Measurements from ENCODE around the gene NFKB2.
A peak's percentile ranks its signal among the peaks of the same experiment; 100 is the strongest.

Gene NFKB2

DNA sequence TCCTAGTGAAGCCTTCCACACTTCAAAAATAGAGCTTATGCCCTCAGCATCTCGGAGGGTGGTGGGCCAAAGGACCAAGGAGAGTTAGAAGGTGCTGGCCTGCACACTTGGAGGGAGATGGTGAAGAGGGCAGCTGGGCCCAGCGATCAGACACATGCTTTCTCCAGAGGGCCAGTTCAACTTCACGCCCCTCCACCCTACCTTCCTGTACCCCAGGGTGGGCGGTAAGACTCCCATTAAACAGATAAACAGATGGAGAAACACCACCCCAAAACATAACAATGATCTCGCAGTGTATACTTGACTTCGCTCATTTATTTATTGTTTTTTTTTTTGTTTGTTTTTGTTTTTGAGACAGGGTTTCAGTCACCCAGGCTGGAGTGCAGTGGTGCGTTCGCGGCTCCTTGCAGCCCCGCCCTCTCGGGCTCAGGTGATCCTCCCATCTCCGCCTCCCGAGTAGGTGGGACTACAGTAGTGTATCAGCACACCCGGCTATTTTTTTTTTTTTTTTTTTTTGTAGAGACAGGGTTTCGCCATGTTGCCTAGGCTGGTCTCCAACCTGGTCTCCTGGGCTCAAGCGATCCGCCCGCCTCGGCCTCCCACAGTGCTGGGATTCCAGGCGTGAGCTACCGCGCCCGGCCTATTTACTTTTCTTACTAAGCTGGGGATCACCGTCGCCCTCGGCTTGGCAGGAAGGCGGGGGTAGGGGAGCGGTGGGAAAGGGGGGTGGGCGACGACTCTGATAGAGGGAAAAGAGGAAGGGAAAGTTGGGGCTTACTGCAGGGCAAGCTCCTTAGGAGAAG lies 54.0 kb downstream of the NFKB2 start (continued):
- TF ChIP-seq ZFHX2 (tag by site-specific recombination; conservative IDR thresholded peaks at IDR 0.05) (peak; percentile 65), SP3 (tag by site-specific recombination; IDR thresholded peaks at IDR 0.05) (peak; percentile 92), GLIS1 (tag by site-specific recombination; IDR thresholded peaks at IDR 0.05) (peak; percentile 82), ZNF548 (tag by site-specific recombination; IDR thresholded peaks at IDR 0.05) (no peak), ZNF777 (tag by site-specific recombination; IDR thresholded peaks at IDR 0.05; ENCODE audit: borderline replicate concordance) (no peak), ZNF324 (tag by site-specific recombination; IDR thresholded peaks at IDR 0.05) (no peak), ZNF335 (tag by site-specific recombination; conservative IDR thresholded peaks at IDR 0.05) (peak; percentile 68; the same call in 1 of the 2 replicates), ZFP41 (tag by site-specific recombination; IDR thresholded peaks at IDR 0.05; ENCODE audit: borderline replicate concordance) (no peak), GFI1B (tag by site-specific recombination; IDR thresholded peaks at IDR 0.05) (no peak), SP2 (tag by site-specific recombination; IDR thresholded peaks at IDR 0.05) (peak; percentile 82), GLIS2 (tag by site-specific recombination; IDR thresholded peaks at IDR 0.05) (0 out of 2 replicates have a peak, but pooled peaks have one; percentile 26), ZNF792 (tag by site-specific recombination; IDR thresholded peaks at IDR 0.05) (no peak), ZSCAN23 (tag by site-specific recombination; IDR thresholded peaks at IDR 0.05) (no peak), ZNF121 (tag by site-specific recombination; IDR thresholded peaks at IDR 0.05) (no peak), ZNF707 (tag by site-specific recombination; IDR thresholded peaks at IDR 0.05) (no peak), ZNF596 (tag by site-specific recombination; IDR thresholded peaks at IDR 0.05) (no peak), HOXD13 (CRISPR knock-in tag; IDR thresholded peaks at IDR 0.05; ENCODE audit: borderline replicate concordance) (no peak), ZSCAN30 (tag by site-specific recombination; IDR thresholded peaks at IDR 0.05) (no peak), ZNF19 (tag by site-specific recombination; IDR thresholded peaks at IDR 0.05; ENCODE audit: low read depth) (no peak)
- TF ChIP-seq, protein P1, sequence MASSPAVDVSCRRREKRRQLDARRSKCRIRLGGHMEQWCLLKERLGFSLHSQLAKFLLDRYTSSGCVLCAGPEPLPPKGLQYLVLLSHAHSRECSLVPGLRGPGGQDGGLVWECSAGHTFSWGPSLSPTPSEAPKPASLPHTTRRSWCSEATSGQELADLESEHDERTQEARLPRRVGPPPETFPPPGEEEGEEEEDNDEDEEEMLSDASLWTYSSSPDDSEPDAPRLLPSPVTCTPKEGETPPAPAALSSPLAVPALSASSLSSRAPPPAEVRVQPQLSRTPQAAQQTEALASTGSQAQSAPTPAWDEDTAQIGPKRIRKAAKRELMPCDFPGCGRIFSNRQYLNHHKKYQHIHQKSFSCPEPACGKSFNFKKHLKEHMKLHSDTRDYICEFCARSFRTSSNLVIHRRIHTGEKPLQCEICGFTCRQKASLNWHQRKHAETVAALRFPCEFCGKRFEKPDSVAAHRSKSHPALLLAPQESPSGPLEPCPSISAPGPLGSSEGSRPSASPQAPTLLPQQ (tag by site-specific recombination; IDR thresholded peaks at IDR 0.05) = 0 out of 2 replicates have a peak, but pooled peaks have one; percentile 17
- TF ChIP-seq, protein P2, sequence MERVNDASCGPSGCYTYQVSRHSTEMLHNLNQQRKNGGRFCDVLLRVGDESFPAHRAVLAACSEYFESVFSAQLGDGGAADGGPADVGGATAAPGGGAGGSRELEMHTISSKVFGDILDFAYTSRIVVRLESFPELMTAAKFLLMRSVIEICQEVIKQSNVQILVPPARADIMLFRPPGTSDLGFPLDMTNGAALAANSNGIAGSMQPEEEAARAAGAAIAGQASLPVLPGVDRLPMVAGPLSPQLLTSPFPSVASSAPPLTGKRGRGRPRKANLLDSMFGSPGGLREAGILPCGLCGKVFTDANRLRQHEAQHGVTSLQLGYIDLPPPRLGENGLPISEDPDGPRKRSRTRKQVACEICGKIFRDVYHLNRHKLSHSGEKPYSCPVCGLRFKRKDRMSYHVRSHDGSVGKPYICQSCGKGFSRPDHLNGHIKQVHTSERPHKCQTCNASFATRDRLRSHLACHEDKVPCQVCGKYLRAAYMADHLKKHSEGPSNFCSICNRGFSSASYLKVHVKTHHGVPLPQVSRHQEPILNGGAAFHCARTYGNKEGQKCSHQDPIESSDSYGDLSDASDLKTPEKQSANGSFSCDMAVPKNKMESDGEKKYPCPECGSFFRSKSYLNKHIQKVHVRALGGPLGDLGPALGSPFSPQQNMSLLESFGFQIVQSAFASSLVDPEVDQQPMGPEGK (tag by site-specific recombination; IDR thresholded peaks at IDR 0.05) = 0 out of 2 replicates have a peak, but pooled peaks have one; percentile 43
- TF ChIP-seq, protein P3, sequence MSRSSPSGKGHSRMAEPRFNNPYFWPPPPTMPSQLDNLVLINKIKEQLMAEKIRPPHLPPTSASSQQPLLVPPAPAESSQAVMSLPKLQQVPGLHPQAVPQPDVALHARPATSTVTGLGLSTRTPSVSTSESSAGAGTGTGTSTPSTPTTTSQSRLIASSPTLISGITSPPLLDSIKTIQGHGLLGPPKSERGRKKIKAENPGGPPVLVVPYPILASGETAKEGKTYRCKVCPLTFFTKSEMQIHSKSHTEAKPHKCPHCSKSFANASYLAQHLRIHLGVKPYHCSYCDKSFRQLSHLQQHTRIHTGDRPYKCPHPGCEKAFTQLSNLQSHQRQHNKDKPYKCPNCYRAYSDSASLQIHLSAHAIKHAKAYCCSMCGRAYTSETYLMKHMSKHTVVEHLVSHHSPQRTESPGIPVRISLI (tag by site-specific recombination; IDR thresholded peaks at IDR 0.05) = peak; percentile 96

DNA sequence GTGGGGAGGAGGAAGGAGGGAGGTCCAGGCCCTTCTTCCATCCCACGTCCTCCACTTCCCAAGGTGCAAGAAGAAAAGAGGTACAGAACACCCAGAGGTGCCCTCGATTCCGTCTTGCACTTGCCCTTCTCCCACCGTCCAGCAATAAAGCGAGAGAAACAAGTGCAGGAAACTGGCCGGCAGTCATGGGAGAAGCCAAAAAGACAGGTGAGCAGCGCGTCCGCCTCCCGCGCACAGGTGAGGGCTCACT lies 54.5 kb downstream of the NFKB2 start:
- CTCF ChIA-PET = interaction anchor here (0.6 to 2.2 kb wide), 4 partner anchors 27 to 56 kb away, joined by 4 to 16 read pairs (median 5); no protein-coding TSS in a partner anchor
- TF ChIP-seq ZNF335 (tag by site-specific recombination; conservative IDR thresholded peaks at IDR 0.05) (peak; percentile 69), ZBTB7A (tag by site-specific recombination; IDR thresholded peaks at IDR 0.05; ENCODE audit: low read depth) (0 out of 2 replicates have a peak, but pooled peaks have one; percentile 32), ZNF837 (tag by site-specific recombination; IDR thresholded peaks at IDR 0.05) (no peak), SP7 (tag by site-specific recombination; IDR thresholded peaks at IDR 0.05) (0 out of 2 replicates have a peak, but pooled peaks have one; percentile 50), GLIS2 (tag by site-specific recombination; IDR thresholded peaks at IDR 0.05) (0 out of 2 replicates have a peak, but pooled peaks have one; percentile 5), SP3 (tag by site-specific recombination; IDR thresholded peaks at IDR 0.05) (no peak), ZNF76 (tag by site-specific recombination; IDR thresholded peaks at IDR 0.05; ENCODE audit: borderline replicate concordance, low read depth) (peak; percentile 44; the same call in 1 of the 2 replicates)
- TF ChIP-seq, protein P4, sequence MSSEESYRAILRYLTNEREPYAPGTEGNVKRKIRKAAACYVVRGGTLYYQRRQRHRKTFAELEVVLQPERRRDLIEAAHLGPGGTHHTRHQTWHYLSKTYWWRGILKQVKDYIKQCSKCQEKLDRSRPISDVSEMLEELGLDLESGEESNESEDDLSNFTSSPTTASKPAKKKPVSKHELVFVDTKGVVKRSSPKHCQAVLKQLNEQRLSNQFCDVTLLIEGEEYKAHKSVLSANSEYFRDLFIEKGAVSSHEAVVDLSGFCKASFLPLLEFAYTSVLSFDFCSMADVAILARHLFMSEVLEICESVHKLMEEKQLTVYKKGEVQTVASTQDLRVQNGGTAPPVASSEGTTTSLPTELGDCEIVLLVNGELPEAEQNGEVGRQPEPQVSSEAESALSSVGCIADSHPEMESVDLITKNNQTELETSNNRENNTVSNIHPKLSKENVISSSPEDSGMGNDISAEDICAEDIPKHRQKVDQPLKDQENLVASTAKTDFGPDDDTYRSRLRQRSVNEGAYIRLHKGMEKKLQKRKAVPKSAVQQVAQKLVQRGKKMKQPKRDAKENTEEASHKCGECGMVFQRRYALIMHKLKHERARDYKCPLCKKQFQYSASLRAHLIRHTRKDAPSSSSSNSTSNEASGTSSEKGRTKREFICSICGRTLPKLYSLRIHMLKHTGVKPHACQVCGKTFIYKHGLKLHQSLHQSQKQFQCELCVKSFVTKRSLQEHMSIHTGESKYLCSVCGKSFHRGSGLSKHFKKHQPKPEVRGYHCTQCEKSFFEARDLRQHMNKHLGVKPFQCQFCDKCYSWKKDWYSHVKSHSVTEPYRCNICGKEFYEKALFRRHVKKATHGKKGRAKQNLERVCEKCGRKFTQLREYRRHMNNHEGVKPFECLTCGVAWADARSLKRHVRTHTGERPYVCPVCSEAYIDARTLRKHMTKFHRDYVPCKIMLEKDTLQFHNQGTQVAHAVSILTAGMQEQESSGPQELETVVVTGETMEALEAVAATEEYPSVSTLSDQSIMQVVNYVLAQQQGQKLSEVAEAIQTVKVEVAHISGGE (tag by site-specific recombination; conservative IDR thresholded peaks at IDR 0.05; ENCODE audit: low read depth) = 0 out of 2 replicates have a peak, but pooled peaks have one; percentile 11

More for the DNA sequence above, 54.5 kb downstream of the NFKB2 start:
- Histone ChIP-seq H3K27ac (ENCODE audit: extremely low read depth, low read depth, low read length) (peak overlapping the region; percentile 97), H3K9me3 (ENCODE audit: control insufficient read depth, insufficient read depth, low read depth, low read length) (no peaks in the 10 kb centered on the region), H3K4me1 (ENCODE audit: control insufficient read depth, insufficient read depth, low read length) (peaks cover 5% of the 10 kb centered on the region), H3K4me3 (ENCODE audit: low read depth, low read length) (peak overlapping the region; percentile 73), H3K36me3 (ENCODE audit: control insufficient read depth in 2 of 2, insufficient read depth in 1 of 2, low read length in 2 of 2) (peaks cover 14 to 25% of the 10 kb centered on the region in 2 experiments; a peak in 2 of 3 replicates)
- POLR2A ChIA-PET = interaction anchor here (0.7 to 5.3 kb wide), 11 partner anchors 10 to 250 kb away, joined by 4 to 60 read pairs (median 8); partner anchors contain the start of genes CUEDC2 and FBXL15
